Loucy (cell line): ENCODE results near the gene FGB.

Experiments
- H2AFZ ChIP-seq: fragments of 200-600 bp; sonication (generic); 2 replicates; pipeline ENCODE4 v1.6.0; 2016; ENCODE audit warnings: antibody characterized with exemption, mild to moderate bottlenecking, low read length, moderate library complexity
- H3F3A ChIP-seq: fragments of 200-600 bp; 2 replicates; pipeline ENCODE4 v1.6.0; 2016; ENCODE audit warnings: antibody characterized with exemption, low read depth, mild to moderate bottlenecking
- H3K27me3 ChIP-seq: fragments of 200-600 bp; sonication (generic); 2 replicates; pipeline ENCODE4 v1.6.1; 2014; ENCODE audit warnings: low read length, mild to moderate bottlenecking; ENCODE audit not compliant: insufficient read depth, poor library complexity, severe bottlenecking
- H3K36me3 ChIP-seq: fragments of 200-600 bp; sonication (generic); 2 replicates; pipeline ENCODE4 v1.6.1; 2016; ENCODE audit warnings: low read length; ENCODE audit not compliant: insufficient read depth
- H3K4me1 ChIP-seq: fragments of 200-600 bp; sonication (generic); 2 replicates; pipeline ENCODE4 v1.5.1; 2014; ENCODE audit warnings: low read length, mild to moderate bottlenecking; ENCODE audit not compliant: insufficient read depth, poor library complexity, severe bottlenecking
- H3K4me2 ChIP-seq: fragments of 200-600 bp; sonication (generic); 2 replicates; pipeline ENCODE4 v1.6.0; 2014; ENCODE audit warnings: antibody characterized with exemption, low read length, low read depth, mild to moderate bottlenecking; ENCODE audit not compliant: poor library complexity, severe bottlenecking
- H3K4me3 ChIP-seq: fragments of 200-600 bp; sonication (generic); 2 replicates; pipeline ENCODE4 v1.5.1; 2014; ENCODE audit warnings: low read length, mild to moderate bottlenecking, mixed read lengths; ENCODE audit not compliant: poor library complexity, severe bottlenecking
- H3K79me2 ChIP-seq: fragments of 200-600 bp; sonication (generic); 2 replicates; pipeline ENCODE4 v1.6.1; 2014; ENCODE audit warnings: low read length; ENCODE audit not compliant: insufficient read depth
- H3K9ac ChIP-seq: fragments of 200-600 bp; sonication (generic); 2 replicates; pipeline ENCODE4 v1.6.0; 2014; ENCODE audit warnings: mild to moderate bottlenecking, low read depth, low read length, moderate library complexity; ENCODE audit not compliant: poor library complexity, severe bottlenecking
- H3K9me2 ChIP-seq: fragments of 200-600 bp; sonication (generic); replicated peaks from 2 replicates; pipeline ENCODE4 v1.6.1; 2016; ENCODE audit warnings: low read depth, low read length, mixed read lengths
- H3K9me3 ChIP-seq: fragments of 200-600 bp; sonication (generic); 2 replicates; pipeline ENCODE4 v1.6.1; 2014; ENCODE audit warnings: mild to moderate bottlenecking, antibody characterized with exemption, low read length, low read depth; ENCODE audit not compliant: insufficient read depth
- H4K20me1 ChIP-seq: fragments of 200-600 bp; sonication (generic); 2 replicates; pipeline ENCODE4 v1.6.0; 2014; ENCODE audit warnings: antibody characterized with exemption, low read length, mild to moderate bottlenecking; ENCODE audit not compliant: insufficient read depth, poor library complexity, severe bottlenecking
- EZH2phosphoT487 ChIP-seq: fragments of 200-600 bp; IDR thresholded peaks from 2 replicates; pipeline ENCODE4 v1.6.1; 2018; ENCODE audit warnings: antibody characterized with exemption, mild to moderate bottlenecking, moderate library complexity, borderline replicate concordance
- TF ChIP-seq, protein P1 (sequence below): fragments of 200-600 bp; sonication (generic); conservative IDR thresholded peaks from 2 replicates; pipeline ENCODE4 v1.5.1; 2014; ENCODE audit warnings: mild to moderate bottlenecking, antibody characterized with exemption, low read length

Gene FGB

DNA sequence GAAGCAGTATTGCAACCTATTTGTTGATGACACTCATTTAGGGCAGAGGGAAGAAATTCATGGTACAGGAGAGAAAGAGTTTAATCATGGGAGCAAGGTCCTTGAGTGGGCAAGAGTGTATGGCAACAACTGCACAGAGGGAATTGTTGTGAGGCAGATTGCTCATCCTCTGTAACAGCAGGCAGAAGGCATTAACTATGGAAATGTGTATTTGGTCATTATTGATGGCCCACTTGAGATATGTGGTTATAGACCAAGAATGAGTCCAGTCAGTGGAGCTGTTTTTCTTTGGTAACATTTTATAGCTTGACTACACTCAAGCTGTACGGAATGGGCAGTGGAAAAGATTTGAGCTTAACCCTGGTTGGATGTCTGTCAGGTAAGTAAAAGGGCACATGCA, 28.5 kb upstream of the FGB start:
- Histone ChIP-seq H2AFZ (no peak overlapping the region), H3K4me1 (no peaks in the 10 kb centered on the region), H3K79me2 (no peaks in the 10 kb centered on the region), H3K9me3 (no peaks in the 10 kb centered on the region), H3K36me3 (peaks cover 27% of the 10 kb centered on the region), H4K20me1 (no peaks in the 10 kb centered on the region), H3F3A (no peaks in the 10 kb centered on the region), H3K4me3 (no peak overlapping the region), H3K4me2 (no peak overlapping the region), H3K9me2 (no peaks in the 10 kb centered on the region), H3K27me3 (no peaks in the 10 kb centered on the region), H3K9ac (no peak overlapping the region)
- TF ChIP-seq, protein P1, sequence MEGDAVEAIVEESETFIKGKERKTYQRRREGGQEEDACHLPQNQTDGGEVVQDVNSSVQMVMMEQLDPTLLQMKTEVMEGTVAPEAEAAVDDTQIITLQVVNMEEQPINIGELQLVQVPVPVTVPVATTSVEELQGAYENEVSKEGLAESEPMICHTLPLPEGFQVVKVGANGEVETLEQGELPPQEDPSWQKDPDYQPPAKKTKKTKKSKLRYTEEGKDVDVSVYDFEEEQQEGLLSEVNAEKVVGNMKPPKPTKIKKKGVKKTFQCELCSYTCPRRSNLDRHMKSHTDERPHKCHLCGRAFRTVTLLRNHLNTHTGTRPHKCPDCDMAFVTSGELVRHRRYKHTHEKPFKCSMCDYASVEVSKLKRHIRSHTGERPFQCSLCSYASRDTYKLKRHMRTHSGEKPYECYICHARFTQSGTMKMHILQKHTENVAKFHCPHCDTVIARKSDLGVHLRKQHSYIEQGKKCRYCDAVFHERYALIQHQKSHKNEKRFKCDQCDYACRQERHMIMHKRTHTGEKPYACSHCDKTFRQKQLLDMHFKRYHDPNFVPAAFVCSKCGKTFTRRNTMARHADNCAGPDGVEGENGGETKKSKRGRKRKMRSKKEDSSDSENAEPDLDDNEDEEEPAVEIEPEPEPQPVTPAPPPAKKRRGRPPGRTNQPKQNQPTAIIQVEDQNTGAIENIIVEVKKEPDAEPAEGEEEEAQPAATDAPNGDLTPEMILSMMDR = no peak
- TF ChIP-seq EZH2phosphoT487 = no peak

GRCh38 chr4:154542271-154542879, 20.4 kb upstream of the FGB start:
- H3K36me3 ChIP-seq = peaks cover 93% of the 10 kb centered on the region
- no peak overlapping the region for H3K9ac ChIP-seq

GRCh38 chr4:154545689-154546088, 17.1 kb upstream of the FGB start:
- Histone ChIP-seq H3K9me3 (no peaks in the 10 kb centered on the region), H2AFZ (no peak overlapping the region), H3K4me3 (no peak overlapping the region), H3K9ac (no peak overlapping the region), H4K20me1 (peaks cover 31% of the 10 kb centered on the region), H3K9me2 (no peaks in the 10 kb centered on the region), H3K27me3 (no peaks in the 10 kb centered on the region), H3K4me1 (peaks cover 33% of the 10 kb centered on the region), H3K4me2 (peak overlapping the region; percentile 89), H3F3A (no peaks in the 10 kb centered on the region), H3K79me2 (peaks cover 40% of the 10 kb centered on the region), H3K36me3 (peaks cover 60% of the 10 kb centered on the region)
- TF ChIP-seq, protein P1 = peak; percentile 52
- TF ChIP-seq EZH2phosphoT487 = no peak

More at GRCh38 chr4:154542271-154542879, 20.4 kb upstream of the FGB start:
- H3K79me2 ChIP-seq = peaks cover 13% of the 10 kb centered on the region; the same call in 1 of the 2 replicates
- no peaks in the 10 kb centered on the region for H3K27me3 ChIP-seq
- no peaks in the 10 kb centered on the region for H3K9me3 ChIP-seq
- H2AFZ ChIP-seq = no peak overlapping the region
- no peaks in the 10 kb centered on the region for H3K9me2 ChIP-seq
- peaks cover 4% of the 10 kb centered on the region for H4K20me1 ChIP-seq
- H3K4me1 ChIP-seq = peaks cover 12% of the 10 kb centered on the region
- no peaks in the 10 kb centered on the region for H3F3A ChIP-seq
- no peak overlapping the region for H3K4me3 ChIP-seq
- H3K4me2 ChIP-seq = no peak overlapping the region
- no peak for TF ChIP-seq EZH2phosphoT487
- TF ChIP-seq, protein P1 = no peak
